8988T (cell line): ENCODE measurements around the gene OR8K3.

Experiments used
- DNase-seq: peaks from one replicate; pipeline ENCODE4 v3.0.0; 2011

The OR8K3 gene

GRCh38 chr11:56314844-56315243 lies at the start of gene OR8K3:
Gene OR8K3 (plus strand): TSS chr11:56315144. CDS start chr11:56318307, 3,163 bp downstream.
- DNase-seq = no peak

DNA sequence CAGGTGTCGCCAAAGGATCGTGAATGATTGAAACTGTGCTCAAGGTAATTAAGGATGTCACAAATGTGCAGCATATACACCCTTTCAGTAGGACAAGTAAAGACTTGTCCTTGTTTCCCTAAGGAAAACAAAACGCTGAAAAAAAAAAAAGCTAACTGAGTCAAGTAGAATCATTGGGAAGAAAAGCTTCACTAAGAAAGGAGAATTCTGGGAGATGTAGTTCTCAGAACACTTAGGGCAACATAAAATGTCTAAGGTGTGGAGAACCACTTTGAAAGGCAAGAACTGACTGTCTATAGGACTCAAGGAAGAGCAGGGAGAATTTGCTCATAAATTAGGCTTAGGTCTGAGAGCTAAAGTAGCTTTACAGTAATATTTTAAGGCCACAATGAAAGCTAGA lies 43.9 kb upstream of the OR8K3 start:
- no peak for DNase-seq

GRCh38 chr11:56273854-56274253 lies 41.1 kb upstream of the OR8K3 start, which contains the start of gene OR5T1:
Gene OR5T1 (plus strand): TSS chr11:56274154. CDS start chr11:56275639, 1,485 bp downstream.
- DNase-seq = no peak

GRCh38 chr11:56292154-56292553 lies 22.8 kb upstream of the OR8K3 start, which contains the start of gene OR8H1:
Gene OR8H1 (minus strand): TSS chr11:56292254. CDS start chr11:56291062, 1,192 bp downstream.
- DNase-seq = no peak

DNA sequence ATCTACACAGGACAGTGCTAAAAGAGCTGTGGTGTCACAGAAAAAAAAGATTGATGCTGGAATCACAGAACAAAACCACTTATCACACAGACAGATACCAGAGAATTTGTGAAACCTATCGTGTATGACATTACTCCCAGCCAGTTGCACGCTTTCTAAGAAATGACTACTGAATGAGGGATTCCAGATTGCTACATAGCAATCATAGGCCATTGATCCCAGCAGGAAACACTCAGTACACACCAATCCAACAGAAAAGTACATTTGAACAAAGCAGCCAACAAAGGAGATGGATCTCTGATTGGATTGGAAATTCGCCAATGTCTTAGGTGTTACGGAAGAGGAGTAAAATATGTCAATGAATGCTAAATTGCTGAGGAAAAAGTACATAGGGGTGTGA lies 18.0 kb upstream of the OR8K3 start:
- DNase-seq = no peak

- DNase-seq = no peak
Measured at GRCh38 chr11:56307836-56308235, 7.1 kb upstream of the OR8K3 start.

- DNase-seq = no peak
Measured at GRCh38 chr11:56331861-56332491, 17.0 kb downstream of the OR8K3 start.

DNA sequence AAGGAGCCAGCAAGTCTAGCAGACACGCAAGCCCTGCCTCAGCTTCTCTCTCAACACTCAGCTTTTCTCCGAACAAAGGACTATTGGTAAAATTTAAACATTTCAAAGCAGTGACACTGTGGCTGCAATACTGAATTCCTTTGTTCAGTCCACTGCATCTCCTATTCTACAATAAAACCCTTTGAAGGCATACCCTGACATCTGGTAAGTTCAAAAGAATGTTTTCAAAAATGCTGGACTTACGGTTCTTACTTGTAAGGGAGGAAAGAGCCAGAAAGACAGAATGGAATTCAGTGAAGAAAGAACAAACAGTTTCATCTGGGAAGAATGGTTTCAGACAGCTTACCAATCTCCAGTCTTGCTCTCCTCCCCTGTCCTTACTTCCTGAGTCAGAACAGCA lies 18.2 kb downstream of the OR8K3 start:
- DNase-seq = no peak

DNA sequence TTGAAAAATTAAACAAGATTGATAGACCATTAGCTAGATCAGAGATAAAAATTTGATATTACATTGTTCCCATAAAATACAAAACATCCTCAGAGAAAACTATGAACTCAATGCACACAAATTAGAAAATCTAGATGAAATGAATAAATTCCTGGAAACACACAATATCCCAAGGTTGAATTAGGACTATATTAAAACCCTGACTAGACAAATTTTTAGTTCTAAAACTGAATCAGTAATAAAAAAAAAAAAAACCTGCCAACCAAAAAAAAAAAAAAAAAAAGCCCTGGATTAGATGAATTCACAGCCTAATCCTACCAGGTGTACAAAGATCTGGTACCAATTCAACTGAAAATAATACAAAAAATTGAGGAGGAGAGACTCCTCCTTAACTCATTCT lies 25.3 kb downstream of the OR8K3 start:
- DNase-seq = no peak

DNA sequence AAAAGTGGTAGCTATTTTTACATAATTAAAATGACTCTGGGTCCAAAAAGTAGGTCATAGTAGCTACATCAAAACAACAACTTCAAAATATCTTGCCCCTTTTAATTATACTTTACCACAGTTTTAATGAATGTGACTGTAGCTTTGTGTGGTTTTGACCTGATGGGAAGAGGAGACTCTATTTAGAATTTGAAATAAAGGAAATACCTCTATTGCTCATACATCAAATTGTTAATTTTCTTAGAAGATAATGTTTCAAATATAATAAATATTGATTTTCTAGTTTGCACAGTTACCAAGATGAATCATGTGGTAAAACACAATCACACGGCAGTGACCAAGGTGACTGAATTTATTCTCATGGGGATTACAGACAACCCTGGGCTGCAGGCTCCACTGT lies 30.8 kb downstream of the OR8K3 start, which contains the start of gene OR8K1:
TSS of gene OR8K1 (plus strand) at position 301 of the 400 bp plus-strand sequence. CDS start at position 301, 0 bp downstream.
- DNase-seq = no peak

DNA sequence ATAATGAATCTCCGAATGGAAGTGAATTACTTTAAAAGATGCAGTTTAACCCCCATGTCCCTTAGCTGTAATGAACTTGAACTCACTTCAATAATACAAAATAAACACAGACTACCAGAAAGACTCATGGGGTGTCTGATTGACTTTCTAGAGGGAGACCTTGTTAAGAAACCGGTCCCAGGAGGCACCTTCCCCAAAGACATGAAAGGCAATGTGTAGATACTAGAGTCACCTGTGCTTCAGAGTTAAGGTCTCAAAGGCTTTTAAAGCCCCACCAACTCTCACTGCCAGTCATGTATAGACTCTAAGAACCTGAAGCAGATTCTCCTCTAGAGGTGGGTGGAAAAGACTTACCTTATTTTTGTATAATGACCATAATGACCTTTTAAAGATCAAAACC lies 39.0 kb downstream of the OR8K3 start, which contains the start of gene OR8J1:
TSS of gene OR8J1 (plus strand) at position 301 of the 400 bp plus-strand sequence. CDS start 5,956 bp downstream, outside the sequence.
- no peak for DNase-seq
